K562 treated with DMSO at 1 percent for 24 hours (cell line): Measurements from ENCODE around the gene QSOX2. TPM values are rescaled to one million over a fixed set of nuclear protein-coding genes. Genes with fewer than 3 reads are reported as not detected.

Experiments used
- total RNA-seq: library from RNA; unstranded; fragments of 300-600 nt; gene quantifications from 2 replicates; pipeline ENCODE4 v1.2.3, GENCODE V29; 2022; ENCODE audit warnings: low read depth; ENCODE audit not compliant: insufficient read depth

QSOX2 gene, protein sequence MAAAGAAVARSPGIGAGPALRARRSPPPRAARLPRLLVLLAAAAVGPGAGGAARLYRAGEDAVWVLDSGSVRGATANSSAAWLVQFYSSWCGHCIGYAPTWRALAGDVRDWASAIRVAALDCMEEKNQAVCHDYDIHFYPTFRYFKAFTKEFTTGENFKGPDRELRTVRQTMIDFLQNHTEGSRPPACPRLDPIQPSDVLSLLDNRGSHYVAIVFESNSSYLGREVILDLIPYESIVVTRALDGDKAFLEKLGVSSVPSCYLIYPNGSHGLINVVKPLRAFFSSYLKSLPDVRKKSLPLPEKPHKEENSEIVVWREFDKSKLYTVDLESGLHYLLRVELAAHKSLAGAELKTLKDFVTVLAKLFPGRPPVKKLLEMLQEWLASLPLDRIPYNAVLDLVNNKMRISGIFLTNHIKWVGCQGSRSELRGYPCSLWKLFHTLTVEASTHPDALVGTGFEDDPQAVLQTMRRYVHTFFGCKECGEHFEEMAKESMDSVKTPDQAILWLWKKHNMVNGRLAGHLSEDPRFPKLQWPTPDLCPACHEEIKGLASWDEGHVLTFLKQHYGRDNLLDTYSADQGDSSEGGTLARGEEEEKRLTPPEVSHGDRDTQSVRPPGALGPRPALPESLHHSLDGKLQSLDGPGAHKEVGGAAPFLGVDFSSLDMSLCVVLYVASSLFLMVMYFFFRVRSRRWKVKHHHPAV
- 14.6 and 14.9 TPM in 2 replicates for total RNA-seq

DNA sequence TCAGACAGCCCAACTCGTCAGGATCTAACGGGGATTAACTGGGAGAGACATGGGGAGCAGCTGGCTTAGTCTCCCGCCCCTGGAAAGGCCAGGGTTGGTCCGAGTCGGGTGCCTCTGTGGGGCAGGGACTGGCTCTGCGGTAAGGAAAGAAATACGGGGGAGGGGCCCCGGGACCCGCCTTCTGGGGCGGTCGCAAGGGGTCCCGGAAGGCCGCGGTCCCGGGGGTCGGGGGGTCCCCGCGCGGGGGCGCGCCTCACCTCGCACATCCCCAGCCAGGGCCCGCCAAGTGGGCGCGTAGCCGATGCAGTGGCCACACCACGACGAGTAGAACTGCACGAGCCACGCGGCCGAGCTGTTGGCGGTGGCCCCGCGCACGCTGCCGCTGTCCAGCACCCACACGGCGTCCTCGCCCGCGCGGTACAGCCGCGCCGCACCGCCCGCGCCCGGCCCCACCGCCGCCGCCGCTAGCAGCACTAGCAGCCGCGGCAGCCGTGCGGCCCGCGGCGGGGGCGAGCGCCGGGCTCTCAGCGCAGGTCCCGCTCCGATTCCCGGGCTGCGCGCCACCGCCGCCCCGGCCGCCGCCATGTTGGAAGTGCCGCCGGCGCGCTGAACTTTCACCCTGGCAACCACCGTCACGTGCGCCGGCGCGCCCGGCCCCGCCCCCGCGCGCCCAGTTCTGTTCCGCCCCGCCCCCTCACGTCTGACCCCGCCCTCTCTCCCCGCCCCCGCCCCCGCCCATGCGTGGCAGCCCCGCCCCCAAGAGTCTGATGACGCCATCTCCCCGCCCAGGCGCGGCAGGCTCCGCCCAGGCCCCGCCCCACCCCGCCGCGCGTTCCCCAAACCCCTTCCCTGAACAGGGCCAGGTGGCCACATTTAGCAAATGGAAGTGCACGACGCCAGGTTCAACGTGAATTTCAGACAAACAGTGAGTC lies at the start of gene QSOX2:
Gene QSOX2 (minus strand): TSS at position 594 of the 932 bp plus-strand sequence. CDS start 9 bp downstream, at position 585.

GRCh38 chr9:136204838-136205706 lies 40.5 kb downstream of the QSOX2 start, which contains the start of gene LHX3:
Gene LHX3 (minus strand): TSS chr9:136205128. CDS start chr9:136205012, 116 bp downstream.

Other genes with a start within 250 kb of the QSOX2 start
- 10.8 and 11.2 TPM in 2 replicates for gene NACC2, start 150.5 kb downstream of the QSOX2 start, total RNA-seq
- gene TMEM250, start 126.9 kb downstream of the QSOX2 start, total RNA-seq = 73.1 and 83.9 TPM in 2 replicates
- gene LHX3, start 40.7 kb downstream of the QSOX2 start, total RNA-seq = not detected in 2 replicates
- gene CCDC187, start 58.3 kb upstream of the QSOX2 start, total RNA-seq = 0.08 TPM in 1 of 2 replicates, not detected in the other
- gene GPSM1, start 81.7 kb upstream of the QSOX2 start, total RNA-seq = 18.8 and 19.4 TPM in 2 replicates
- gene DNLZ, start 117.9 kb upstream of the QSOX2 start, total RNA-seq = 23.4 and 26.0 TPM in 2 replicates
- gene CARD9, start 127.9 kb upstream of the QSOX2 start, total RNA-seq = 17.8 and 22.3 TPM in 2 replicates
- gene SNAPC4, start 154.4 kb upstream of the QSOX2 start, total RNA-seq = 10.4 and 10.8 TPM in 2 replicates
- gene ENTR1, start 164.8 kb upstream of the QSOX2 start, total RNA-seq = 39.8 and 47.3 TPM in 2 replicates
- 68.8 and 70.7 TPM in 2 replicates for gene PMPCA, start 164.8 kb upstream of the QSOX2 start, total RNA-seq
- gene INPP5E, start 194.0 kb upstream of the QSOX2 start, total RNA-seq = 14.4 TPM in 2 replicates
- 54.0 and 55.0 TPM in 2 replicates for gene SEC16A, start 237.2 kb upstream of the QSOX2 start, total RNA-seq